HG02870 (cell line): Measurements from ENCODE around the gene ABLIM3.

Source experiments
- ATAC-seq: cut with Tn5 transposase; IDR thresholded peaks from one replicate; pipeline ENCODE4 v1.9.1; 2021; ENCODE audit warnings: mild to moderate bottlenecking, moderate library complexity; ENCODE audit not compliant: unreplicated experiment

The ABLIM3 gene

DNA sequence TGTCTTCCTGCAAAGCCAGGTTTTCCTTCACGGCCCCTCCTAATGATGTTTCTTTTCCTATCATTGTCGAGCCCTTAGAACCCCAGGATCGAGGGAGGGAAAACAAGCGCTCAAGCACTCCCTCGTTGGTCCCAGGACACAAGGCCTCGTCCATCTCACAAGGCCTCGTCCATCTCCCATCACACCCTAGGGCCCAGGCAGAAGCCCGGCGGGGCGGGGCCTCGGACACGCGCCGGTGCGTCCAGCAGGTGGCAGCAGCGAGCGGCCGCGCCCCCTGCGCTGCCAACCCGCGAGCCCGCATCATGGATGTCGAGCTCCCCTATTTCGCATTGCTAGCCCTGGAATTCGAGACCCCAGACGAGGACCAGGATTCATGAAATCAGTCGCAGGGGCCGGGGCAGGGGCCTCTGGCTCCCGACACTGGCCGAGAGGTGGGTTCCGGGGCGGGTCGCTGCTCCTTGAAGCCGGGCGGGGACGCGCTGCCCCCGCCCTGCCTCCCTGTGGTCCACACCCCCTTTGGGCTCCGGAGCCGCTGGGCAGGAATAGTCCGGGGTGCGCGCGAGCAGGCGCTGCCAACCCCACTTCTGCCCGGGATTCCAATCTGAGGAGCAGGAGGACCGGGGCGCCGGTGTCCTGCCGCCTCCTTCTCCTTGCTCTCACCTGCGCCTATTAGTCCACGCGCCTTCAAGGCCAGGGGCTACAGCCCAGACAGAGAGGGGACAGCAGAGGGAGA, at the start of gene ABLIM3:
Gene ABLIM3, plus strand, starts transcription at position 270 of the 733 bp plus-strand sequence. CDS start 603 bp downstream, outside the sequence.
- peak; percentile 85 for ATAC-seq

DNA sequence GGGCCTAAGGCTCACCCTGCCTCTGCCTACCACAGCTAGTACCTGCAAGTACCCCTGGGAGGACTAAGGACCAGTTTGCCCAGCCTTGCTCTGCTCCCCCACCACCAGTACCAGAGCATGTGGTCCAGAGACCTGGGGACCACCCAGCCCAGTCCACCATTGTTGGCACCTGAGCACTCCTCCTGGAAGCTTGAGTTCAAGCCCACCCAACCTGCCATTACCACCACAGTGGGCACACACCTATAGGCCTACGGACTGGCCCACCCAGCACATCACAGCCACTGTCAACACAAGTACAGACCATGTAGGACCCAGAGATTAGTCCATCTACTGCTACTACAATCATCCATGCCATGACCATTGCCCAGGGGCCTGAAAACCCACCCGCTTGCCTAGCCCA, 47.7 kb upstream of the ABLIM3 start:
- no peak for ATAC-seq

DNA sequence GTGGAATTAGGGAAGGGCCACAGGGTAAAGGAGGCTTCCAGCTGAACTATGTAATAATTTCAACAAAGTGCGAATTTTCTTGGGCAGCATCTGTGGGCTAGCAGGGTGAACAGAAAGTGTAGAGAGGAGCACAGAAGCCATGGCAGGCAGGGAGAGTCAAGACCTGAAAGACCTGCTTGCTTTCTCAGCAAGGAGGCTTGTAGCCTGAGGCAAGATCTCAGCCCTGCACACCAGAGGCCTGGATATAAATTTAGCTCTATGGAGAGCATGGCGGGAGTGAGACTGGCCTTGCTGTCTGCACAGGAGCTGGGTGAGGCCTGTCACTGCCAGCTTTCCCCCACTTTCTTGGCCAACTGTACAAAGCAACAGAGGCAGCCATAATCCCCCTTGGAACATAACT, 46.3 kb upstream of the ABLIM3 start:
- ATAC-seq, result no peak

DNA sequence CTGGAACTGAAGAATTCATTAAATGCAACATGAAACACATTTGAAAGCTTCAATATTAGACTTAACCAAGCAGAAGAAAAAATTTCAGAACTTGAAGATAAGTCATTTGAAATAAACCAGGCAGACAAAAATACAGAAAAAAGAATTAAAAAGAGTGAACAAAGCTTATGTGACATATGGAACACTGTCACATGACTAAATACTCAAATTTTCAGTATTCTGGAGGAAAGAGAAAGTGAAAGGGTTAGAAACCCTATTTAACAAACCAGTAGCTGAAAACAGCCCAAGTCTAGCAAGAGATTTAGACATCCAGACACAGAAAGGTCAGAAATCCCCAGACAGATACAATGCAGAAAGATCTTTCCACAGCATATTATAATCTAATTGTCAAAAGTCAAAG, 41.4 kb upstream of the ABLIM3 start:
- ATAC-seq, result no peak

DNA sequence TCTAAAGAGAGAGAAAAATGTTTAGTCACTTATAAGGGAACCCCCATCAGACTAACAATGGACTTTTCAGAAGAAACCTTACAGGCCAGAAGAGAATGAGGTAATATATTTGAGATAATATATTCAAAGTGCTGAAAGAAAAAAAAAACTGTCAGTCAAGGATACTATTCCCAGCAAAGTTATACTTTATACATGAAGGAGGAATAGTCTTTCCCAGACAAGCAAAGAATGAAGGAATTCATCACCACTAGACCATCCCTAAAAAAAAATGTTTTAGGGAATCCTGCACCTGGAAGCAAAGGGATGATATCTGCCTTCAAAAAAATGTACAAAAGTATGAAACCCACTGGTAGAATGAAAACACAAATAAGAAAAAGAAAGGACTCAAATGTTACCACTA, 41.0 kb upstream of the ABLIM3 start:
- no peak for ATAC-seq

DNA sequence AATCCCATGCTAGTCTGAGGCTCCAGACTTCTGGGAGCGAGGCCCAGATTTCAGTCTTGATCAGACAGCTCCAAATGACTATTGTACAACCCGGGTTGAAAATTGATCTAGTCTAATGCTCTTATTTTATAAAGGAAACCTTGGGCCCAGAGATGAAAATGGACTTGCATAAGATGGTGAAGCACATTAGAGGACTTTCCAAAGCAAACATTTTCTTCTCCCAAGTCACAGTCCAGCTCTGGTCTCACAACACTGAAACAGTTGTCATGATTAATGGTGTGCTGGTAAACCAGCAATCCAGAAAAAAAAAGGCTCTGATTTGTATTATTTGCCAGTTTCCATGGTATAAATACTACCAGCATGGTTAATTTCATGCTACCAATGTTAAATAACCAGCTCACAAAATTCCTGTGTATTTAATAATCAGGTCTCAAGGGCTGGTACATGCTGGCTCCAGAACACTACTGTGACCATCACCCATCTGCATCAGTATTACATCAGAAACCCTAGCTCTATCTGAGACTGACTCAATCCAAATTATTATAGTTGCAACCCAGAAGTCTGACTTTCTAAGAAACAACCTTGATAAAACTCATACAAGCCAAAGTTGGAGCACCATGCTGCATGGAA, 32.5 kb upstream of the ABLIM3 start:
- ATAC-seq, result no peak

DNA sequence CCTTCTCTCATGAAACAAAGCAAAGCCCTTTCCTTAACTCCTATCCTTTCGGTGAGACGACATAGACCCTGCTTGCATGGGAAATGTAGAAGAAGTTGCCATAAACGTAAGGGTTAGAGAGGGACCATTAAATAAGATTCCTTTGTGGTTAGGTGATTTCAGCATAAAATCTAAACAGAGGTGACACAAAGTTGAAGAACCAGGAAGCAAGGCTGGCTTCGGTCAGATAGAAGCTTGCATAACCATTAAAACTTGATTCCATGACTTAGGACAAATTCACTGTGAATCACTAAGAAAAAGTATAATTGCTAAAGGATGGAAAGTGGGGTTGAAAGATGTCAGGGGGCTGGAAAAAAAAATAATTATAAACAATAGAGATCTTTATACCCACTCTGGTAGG, 30.9 kb upstream of the ABLIM3 start:
- no peak for ATAC-seq

DNA sequence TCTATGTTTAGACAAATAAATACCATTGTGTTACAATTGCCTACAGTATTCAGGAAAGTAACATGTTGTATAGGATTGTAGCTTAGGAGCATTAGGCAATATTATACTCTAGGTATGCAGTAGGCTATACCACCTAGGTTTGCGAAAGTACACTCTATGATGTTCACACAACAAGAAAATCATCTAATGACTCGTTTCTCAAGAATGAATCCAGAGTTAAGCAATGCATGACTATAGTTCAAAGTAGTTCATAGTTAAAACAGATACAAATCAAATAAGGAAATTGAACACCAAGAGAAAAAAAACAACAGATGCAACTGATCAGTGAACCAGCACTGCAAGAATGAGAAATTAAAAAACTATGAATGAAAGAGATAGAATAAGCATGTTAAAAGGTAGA, 27.6 kb upstream of the ABLIM3 start:
- ATAC-seq, result no peak

DNA sequence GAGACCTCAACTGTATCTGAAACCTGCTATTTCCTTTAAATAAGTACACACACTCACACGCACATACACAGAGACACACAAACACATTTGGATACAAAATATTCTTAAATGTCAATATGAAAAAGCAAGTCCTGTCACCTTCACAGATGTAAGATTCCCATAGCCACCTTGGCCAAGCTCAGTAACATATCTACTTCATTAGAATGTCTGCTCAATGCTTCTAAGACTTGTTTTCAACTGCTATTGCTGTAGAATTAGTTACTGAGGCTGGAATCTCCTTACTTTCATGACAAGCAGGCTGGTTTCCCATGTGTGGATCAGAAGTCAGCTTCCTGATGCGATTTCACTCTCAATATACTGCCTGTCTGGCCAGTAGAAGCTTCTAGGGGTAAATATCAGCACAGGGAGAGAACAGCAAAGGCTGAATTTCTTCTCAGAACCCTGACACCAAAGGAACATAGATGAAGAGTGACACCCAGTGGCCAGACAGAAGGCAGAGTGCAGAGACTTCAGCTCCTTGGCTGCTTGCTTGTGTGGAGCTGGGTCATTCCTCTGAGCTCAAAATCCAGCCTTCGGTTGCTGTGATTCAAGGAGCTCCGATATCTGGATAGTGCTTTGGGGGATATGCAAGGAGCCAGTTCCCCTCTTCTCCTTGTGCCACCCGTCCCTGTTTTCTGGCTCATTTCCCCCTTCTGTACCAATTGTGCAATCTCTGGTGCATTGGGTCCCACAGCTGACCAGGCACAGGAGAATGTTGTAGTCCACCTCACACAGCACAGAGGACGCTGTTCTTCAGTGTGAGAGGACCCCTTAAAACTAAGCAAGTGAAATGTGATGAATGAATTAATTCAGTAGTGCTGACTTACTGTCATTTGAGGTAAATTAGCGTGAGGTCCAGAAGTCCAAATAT, 26.6 kb upstream of the ABLIM3 start:
- peak; percentile 85 for ATAC-seq

DNA sequence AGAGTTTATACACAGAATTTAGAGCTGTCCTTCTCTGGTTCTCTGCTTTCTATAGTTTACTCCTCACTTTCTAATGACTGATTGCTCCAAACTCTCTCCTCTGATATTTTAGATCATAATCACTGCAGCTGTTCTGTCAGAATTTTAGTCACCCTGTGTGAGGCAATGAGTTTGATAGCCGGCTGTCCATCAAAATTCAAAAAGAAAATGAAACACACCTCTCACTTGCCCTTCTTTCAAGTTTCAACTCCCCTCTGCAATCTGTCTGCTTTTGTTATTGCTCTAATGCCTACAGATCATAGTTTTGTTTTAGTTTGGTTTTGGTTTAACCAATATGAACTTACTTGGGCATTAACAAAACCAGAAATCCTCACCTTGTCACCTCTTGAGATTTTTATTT, 23.3 kb upstream of the ABLIM3 start:
- peak; percentile 59 for ATAC-seq

DNA sequence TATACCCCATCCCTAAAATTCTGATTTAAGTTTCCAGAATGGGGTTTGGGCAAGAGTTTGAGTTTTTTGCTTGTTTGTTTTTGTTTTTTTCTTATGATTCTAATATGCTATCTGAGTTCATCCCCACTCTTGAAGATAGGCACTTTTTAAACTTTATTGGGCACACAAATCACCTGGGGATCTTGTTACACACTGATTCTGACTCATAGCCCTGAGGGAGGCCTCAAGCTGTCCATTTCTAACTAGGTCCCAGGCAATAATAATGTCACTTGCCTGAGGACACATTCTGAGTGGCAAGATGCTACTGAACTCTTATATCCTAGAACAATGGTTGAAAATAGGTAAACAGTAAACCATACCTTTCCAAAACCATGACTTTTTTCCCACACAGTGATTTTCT, 22.8 kb upstream of the ABLIM3 start:
- no peak for ATAC-seq

DNA sequence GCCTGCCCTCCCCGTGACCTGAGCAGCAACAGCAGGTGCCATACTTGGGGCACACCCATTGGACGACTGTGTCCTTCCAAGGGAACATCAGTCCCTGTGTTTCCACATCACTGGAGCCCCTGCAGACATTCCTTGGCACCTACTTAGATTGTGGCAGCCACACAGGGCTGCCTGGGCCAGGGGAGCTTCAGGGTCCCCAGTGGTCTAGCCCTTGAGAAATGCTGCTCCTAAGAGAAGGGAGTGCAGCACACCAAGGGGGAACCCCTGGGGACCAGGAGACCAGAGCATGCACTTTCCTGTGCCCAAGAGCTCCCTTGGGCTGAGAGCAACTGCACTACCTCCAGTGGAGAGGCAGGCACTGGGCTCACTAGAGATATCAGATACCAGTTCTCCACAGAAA, 20.1 kb upstream of the ABLIM3 start:
- ATAC-seq, result no peak

DNA sequence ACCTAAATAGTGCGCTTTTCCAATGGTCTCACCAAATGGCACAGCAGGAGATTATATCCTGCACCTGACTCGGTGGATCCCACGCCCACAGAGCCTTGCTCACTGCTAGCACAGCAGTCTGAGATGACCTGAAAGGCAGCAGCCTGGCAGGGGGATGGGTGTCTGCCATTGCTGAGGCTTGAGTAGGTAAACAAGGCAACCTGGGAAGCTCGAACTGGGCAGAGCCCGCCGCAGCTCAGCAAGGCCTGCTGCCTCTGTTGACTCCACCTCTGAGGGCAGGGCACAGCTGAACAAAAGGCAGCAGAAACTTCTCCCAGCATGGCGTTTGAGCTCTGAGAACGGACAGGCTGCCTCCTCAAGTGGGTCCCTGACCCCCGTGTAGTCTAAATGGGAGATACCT, 18.1 kb upstream of the ABLIM3 start:
- no peak for ATAC-seq

DNA sequence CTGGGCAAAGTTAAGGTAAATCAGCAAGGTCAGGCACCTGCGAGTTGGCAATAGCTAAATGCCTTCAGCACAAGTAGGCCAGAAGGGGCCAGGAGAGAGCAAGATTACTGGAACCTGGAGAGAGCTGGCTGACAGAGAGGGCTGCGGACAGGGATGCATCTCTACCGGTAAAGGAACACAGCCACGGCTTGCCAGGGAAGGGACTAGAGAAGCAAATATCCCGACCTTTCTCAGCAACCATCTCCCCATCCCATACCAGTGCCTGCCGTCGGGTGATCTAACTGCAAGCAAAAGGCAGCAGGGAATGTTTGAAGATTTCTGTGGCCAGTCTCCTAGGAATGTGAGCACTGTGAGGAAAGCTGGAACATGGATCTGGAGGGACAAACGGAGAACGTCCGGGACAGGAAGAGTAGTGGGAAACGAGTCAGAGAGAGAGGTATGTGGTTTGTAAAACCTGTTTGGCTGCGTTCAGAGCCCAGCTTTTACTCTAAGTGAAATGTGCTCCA, 15.9 kb upstream of the ABLIM3 start:
- ATAC-seq, result no peak

DNA sequence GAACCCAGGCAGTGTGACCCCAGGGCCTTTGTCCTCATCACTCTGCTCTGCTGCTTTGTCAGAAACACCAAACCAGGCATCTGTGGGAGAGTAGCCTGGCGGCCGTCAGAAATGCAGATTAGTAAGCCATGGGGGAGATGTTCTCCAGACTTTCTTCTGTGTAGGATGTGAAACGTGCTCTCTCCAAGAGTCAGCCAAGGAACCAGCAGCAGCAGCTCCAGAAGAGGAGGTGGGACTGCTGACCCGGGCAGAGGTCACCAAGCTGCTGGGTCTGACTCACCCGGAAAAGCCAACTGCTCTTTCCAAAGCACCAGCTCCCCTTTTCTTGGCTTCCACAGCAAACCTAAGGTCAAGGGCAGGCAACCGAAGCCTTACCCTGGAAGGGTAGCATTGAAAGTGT, 14.4 kb upstream of the ABLIM3 start:
- ATAC-seq, result no peak

DNA sequence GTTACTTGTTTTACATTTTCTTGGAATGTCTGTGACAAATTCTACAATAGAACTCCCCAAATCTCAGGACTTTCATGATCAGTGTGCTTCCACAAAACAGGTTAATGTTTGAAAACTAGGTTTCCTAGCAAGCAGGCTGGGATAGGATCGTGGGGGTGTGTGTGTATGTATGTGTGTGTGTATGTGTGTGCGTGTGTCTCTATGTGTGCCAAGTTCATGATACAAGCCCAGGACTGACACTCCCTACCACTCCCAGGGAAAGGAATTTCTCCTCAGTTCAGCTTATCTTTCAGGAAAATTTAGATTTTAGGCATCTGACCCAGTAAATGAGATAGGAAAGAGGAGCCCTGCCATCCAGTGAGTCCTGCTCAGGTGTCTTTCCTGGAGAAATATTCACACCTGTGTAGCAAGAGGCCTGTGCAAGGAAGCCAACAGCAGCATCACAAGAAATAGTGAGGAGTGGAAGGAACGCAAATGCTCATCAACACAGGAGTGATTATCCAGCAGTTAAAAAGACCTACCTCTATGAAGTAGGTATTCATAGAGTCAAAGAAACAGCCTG, 13.8 kb upstream of the ABLIM3 start:
- ATAC-seq, result no peak

DNA sequence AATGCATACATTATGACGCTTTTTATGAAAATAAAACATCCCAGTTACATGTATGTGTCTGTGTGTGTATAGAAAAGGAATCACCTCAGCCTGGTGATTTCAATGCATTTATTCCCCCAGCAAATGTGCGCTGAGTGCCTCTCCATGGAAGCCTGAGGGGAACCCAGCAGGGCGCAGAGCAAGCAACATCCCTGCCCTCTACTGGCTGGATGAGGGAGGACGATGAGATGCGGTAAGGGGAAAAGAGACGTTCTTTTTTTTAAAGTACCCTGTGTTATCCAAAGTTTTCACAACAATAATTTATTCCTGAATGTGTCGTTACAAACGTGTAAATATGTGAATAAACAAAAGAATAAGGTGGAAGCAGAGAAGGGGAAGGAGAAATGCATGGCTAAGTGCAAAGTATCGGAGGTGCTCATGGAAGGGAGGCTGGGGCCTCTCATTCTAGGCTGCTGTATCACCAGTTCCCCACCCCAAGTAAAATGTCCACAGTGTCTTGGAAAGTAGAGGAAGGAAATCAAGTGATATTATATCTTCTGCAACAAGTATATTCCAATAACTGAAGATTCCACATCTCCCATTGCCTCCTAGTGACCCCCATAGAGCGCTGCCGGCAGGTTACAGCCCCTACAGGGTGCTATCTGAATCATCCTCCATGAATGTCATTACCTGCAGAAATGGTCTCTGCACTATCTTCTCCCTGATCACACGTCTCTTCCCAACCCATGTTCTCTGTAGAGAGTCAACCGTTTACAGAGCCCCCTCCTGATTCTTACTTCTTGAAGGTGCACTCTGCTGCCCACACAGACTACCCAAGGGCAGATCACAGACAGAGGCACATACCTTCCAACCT, 13.0 kb upstream of the ABLIM3 start:
- peak; percentile 59 for ATAC-seq

DNA sequence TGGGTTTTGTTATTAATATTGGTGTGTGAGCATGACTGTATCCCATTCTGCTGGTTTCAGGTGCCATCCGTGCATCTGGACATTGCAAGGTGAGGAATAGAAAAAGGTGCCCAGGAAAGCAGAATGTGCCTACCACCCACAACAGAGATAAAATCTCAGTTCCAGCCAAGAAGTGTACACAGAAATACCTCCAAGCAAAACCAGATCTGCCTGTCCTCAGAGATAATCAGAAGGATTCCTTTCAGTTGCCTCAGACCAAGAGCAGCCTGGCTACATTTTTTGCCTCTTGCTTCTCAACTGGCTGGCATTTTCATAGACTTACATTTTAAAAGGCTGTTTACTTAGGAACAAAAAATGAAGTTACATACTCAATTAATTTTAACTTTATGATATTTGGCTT, 12.1 kb upstream of the ABLIM3 start:
- ATAC-seq, result no peak

DNA sequence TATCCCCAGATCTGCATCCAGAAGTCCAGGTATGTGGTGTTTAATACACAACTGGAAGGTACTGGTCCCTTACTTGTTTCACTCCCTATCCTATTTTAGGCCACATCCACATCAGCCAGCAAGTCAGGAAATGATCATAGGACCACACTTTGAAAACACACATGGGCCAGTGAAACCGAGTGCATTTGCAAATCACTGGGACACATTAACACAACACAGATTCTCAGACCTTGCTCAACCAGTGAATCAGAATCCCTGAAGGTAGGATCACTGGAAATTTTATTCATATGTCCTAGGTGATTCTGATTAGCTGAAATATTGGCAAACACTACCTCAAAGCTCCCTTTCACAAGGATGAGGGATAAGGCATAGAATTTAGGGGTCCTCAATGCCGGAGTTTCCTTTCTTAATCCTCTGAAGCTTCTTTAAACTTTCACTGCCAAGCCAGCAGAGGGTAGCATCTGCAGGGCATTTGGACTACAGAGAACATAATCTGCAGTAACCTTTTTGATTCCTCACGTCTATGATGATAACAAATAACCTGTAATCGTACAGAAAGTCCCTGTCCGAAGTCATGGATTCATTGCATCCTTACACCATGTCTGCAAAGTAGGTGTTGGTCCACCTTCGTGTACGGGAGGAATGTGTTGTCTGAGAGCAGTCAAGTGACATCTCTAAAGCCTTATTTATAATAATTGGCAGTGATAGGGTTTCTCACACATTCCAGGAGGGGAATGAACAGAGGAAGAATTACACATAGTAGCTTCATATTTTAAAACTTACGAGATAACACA, 11.0 kb upstream of the ABLIM3 start:
- ATAC-seq, result no peak

DNA sequence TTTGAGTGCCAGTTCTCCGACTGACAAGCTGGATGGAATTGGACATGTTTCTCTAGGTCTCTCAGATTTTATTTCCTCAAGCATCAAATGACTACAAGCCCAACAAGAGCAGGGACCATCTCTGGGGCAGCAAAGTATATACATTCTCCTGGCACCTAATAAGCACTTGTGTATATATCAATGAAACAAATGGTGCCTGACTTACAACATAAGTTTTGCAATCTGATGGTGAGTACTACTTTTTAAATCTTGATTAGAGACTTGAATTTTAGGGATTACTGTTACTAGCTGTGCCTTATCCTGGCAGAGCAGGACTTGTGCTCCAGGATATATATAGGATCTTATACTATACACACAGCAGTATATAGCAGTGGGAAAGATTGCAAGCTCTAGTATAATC, 8.8 kb upstream of the ABLIM3 start:
- ATAC-seq, result no peak
